ENCODE results near the gene SH2D4B.

Gene SH2D4B

GRCh38 chr10:80504158-80504811 lies 33.4 kb upstream of the SH2D4B start:
- DNase-seq = no peak

- DNase-seq = no peak
These were observed 32.7 kb upstream of the SH2D4B start for GRCh38 chr10:80504897-80505465.

- DNase-seq = no peak
These were observed 31.5 kb upstream of the SH2D4B start for GRCh38 chr10:80506189-80506575.

GRCh38 chr10:80506836-80507487 lies 30.7 kb upstream of the SH2D4B start:
- DNase-seq = no peak

GRCh38 chr10:80509108-80509402 lies 28.6 kb upstream of the SH2D4B start:
- DNase-seq = no peak

DNA sequence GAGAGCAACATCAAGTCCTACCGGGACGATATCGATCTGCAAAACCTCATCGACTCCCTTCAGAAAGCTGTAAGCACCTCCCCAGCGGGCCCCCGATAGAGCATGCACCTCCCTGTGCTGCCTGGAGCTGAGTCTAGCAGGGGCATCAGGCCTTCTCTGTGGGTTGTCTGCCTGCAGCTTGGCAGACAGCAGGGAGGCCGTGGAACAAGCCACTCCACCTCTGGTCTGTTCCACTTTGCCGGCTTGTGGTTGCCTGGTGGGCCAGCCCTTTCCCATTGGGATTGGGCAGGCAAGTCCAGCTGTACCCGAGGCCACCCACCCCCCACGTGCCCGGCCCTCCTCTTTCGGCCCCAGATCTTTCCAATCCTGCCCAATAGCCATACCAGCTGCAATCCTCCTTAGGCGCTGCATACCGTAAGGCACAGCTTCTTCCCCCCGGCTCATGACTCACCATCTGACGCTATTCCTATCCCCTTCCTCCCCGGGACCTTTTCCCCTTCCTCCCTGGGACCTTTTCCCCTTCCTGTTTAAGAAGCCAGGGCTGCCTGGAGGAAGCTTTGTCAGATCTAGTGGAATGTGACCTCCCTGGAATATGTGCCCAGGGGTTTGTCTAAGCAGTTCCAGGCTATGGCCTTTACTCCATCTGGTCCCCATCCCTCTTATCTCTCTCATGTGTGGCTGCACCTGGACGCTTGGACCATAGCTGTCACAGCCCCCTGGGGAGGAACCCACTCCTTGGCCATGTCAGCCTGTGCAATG lies 28.1 kb upstream of the SH2D4B start:
- DNase-seq = no peak

DNA sequence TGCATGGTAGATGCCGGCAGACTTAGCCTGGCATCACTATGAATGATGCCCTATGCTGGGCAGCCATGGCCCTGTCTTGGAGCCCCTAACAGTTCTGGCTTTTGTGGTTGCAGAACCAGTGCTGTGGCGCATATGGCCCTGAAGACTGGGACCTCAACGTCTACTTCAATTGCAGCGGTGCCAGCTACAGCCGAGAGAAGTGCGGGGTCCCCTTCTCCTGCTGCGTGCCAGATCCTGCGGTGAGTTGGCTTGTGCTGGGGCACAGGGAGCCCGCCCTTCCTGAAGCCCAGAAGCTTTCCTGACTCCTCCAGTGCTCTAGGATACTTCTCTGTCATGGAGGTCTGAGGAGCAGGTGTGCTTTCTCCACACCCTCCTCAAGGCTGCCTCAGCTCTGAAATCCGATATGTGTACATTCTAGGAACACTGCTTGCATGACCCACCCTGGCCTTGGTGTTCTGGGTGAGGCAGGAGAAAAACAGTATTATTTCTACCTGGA lies 25.6 kb upstream of the SH2D4B start:
- DNase-seq = no peak

DNA sequence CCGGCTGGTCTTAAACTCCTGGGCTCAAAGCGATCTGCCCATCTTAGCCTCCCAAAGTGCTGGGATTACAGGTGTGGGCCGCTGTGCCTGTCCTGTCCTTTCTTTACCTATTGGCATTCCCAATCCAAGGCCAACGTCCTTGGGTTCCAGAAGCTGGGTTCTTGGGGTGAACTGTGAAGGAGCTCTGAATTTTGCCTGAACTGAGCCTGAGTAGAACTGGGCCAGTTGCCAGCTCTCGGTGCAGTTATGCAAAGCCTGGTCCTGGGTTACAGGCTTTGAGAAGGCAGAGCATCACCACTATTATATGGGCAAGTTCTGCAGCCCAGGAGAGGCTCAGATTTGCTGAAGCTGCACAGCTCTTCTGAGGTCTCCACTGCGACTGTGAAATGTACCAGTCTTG lies 24.6 kb upstream of the SH2D4B start:
- no peak for DNase-seq

- DNase-seq = no peak
These were observed 22.2 kb upstream of the SH2D4B start for GRCh38 chr10:80515511-80515910.

DNA sequence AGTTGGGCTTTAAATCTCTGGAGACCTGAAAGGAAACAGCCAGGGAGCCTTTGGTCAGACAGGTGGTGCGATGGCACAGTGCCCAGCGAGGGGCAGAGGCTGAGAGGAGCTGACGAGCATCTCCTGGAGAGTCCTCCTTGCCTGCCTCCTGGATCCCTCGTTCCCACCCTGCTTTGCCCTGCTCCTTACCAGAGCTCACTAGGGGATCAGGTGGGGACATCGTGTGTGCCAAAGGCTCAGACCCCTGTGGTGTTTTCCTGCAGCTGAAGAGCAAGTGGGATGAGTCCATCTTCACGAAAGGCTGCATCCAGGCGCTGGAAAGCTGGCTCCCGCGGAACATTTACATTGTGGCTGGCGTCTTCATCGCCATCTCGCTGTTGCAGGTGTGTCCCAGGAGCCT lies 21.8 kb upstream of the SH2D4B start:
- no peak for DNase-seq

- no peak for DNase-seq
These were observed 21.1 kb upstream of the SH2D4B start for GRCh38 chr10:80516506-80517075.

- DNase-seq = no peak
These were observed 20.1 kb upstream of the SH2D4B start for GRCh38 chr10:80517416-80518142.

DNA sequence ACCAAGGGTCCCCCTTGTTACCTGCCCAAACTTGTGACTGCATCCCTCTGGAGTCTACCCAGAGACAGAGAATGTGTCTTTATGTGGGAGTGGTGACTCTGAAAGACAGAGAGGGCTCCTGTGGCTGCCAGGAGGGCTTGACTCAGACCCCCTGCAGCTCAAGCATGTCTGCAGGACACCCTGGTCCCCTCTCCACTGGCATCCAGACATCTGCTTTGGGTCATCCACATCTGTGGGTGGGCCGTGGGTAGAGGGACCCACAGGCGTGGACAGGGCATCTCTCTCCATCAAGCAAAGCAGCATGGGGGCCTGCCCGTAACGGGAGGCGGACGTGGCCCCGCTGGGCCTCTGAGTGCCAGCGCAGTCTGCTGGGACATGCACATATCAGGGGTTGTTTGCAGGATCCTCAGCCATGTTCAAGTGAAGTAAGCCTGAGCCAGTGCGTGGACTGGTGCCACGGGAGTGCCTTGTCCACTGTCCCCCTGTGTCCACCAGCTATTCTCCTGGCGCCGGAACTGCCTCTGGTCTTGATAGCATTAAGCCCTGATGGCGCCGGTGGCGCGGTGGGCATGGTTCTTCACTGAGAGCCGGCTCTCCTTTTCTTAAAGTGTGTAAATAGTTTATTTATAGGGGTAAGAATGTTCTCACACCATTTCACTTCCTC lies 19.4 kb upstream of the SH2D4B start:
- DNase-seq = no peak

DNA sequence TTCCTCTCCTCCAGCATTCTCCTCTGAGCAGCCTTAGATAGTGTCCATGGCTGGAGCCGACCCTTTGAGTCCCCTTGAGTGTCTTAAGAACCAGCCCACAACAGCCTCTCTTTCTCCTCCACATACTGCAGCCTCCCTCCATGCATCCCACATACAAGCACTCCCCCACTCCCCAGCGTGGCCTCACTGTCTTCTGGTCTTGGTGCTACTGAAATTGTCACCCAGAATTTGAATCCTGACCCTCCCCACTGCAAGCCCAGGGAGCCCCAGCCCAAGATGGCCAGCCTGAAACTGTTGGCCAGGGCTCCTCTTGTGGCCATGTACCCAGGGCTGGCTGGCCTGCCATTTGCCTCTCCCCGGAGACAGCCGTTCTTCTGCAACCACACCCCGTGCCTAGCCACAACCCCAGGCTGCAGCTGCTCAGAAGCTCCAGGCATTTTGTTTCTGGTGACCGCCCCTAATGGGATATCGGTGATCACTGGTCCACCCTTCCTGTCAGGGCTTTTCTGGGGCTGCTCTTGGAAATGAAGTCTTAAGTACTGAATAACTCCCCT lies 18.8 kb upstream of the SH2D4B start:
- no peak for DNase-seq

- DNase-seq = no peak
These were observed 17.6 kb upstream of the SH2D4B start for GRCh38 chr10:80519936-80520650.

GRCh38 chr10:80520661-80521470 lies 16.8 kb upstream of the SH2D4B start:
- no peak for DNase-seq

GRCh38 chr10:80522756-80523363 lies 14.8 kb upstream of the SH2D4B start:
- DNase-seq = no peak

DNA sequence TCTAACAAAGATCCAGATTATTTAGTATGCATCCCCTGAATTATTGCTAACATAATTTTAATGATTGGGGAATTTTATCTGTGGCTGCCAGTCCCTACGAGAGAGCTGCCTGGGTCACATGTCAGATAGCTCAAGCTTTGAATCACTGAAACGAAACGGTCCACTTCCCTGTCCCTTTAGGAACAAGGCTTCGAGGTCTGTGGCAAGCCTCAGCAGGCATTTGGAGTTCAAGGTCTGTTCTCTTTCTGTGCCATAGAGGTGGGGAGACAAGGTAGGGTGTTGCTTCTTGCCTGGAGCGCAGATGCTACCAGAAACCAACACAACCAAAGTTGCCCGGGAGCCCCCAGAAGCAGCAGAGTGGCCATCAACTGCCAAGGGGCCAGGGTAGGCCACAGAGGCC lies 13.9 kb upstream of the SH2D4B start:
- no peak for DNase-seq

DNA sequence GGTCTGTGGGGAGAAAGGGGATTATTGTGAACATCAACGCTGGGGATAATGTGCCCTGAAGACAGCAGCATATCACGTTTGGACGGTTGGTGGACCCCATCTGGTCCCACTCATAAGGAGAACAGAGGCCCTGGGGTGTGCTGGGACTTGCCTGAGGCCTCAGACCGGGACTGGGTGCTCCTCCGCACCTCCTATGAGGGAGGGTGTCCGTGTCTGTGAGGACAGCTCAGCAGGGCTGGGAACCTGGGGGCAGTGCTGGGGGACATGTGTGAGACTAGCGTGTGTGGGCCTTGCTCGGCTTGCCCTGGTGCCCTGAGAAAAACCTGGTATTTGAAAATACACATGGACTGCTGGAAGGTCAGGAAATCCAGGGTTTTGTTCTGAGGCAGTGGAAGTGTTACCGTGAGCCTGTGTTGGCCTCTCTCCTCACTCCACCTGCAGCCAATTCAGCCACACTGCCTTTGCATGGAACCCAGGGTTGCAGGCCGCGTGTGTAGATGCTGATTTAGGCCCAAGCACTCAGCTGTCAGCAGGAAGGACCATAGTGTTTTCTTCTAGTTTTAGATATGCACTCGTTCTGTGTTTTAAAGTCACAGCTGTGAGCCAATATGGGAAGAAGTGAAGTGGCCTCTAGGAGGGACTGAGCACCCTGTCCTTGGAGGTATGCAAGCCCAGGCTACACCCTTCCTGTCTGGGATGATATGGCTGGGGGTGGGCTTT lies 13.4 kb upstream of the SH2D4B start:
- no peak for DNase-seq
